Glutamatergic neuron (in vitro differentiated cells): ENCODE measurements around the gene ABCA9. TPM values are rescaled to one million over a fixed set of nuclear protein-coding genes. Genes with fewer than 3 reads are reported as not detected.

ENCODE experiments used
- DNase-seq: peaks from one replicate; pipeline ENCODE4 v3.0.0; 2022
- H3K27ac Mint-ChIP-seq: one replicate; pipeline ENCODE4 v1.8.0; 2020; ENCODE audit warnings: mild to moderate bottlenecking, mixed read lengths, inconsistent platforms; ENCODE audit not compliant: unreplicated experiment
- H3K27me3 Mint-ChIP-seq: one replicate; pipeline ENCODE4 v1.8.0; 2020; ENCODE audit warnings: mild to moderate bottlenecking, moderate library complexity, mixed read lengths, inconsistent platforms; ENCODE audit not compliant: unreplicated experiment
- H3K36me3 Mint-ChIP-seq: one replicate; pipeline ENCODE4 v1.8.0; 2020; ENCODE audit warnings: mild to moderate bottlenecking, mixed read lengths, inconsistent platforms; ENCODE audit not compliant: unreplicated experiment
- H3K4me1 Mint-ChIP-seq: one replicate; pipeline ENCODE4 v1.8.0; 2020; ENCODE audit warnings: mild to moderate bottlenecking, low read depth, mixed read lengths, inconsistent platforms; ENCODE audit not compliant: unreplicated experiment
- H3K4me3 Mint-ChIP-seq: one replicate; pipeline ENCODE4 v1.8.0; 2020; ENCODE audit warnings: mild to moderate bottlenecking, mixed read lengths, inconsistent platforms; ENCODE audit not compliant: unreplicated experiment
- H3K9me3 Mint-ChIP-seq: one replicate; pipeline ENCODE4 v1.8.0; 2020; ENCODE audit warnings: mild to moderate bottlenecking, moderate library complexity, mixed read lengths, inconsistent platforms; ENCODE audit not compliant: unreplicated experiment
- total RNA-seq: library from RNA; stranded (reverse); fragmentation: NEBNext Ultra II Directional; extraction: Animal tissue kit (Norgen Biotek cat#: 25700); gene quantifications from one replicate; pipeline ENCODE4 v1.2.1, GENCODE V29; 2021; ENCODE audit not compliant: unreplicated experiment
- TF ChIP-seq, protein P1 (sequence below): fragments of 200-600 bp; sonication (generic); IDR thresholded peaks from one replicate; pipeline ENCODE4 v1.5.0; 2021; ENCODE audit not compliant: partially characterized antibody, unreplicated experiment

ABCA9 gene
- total RNA-seq, 1 donor from 2014 or later = 0.61 TPM

DNA sequence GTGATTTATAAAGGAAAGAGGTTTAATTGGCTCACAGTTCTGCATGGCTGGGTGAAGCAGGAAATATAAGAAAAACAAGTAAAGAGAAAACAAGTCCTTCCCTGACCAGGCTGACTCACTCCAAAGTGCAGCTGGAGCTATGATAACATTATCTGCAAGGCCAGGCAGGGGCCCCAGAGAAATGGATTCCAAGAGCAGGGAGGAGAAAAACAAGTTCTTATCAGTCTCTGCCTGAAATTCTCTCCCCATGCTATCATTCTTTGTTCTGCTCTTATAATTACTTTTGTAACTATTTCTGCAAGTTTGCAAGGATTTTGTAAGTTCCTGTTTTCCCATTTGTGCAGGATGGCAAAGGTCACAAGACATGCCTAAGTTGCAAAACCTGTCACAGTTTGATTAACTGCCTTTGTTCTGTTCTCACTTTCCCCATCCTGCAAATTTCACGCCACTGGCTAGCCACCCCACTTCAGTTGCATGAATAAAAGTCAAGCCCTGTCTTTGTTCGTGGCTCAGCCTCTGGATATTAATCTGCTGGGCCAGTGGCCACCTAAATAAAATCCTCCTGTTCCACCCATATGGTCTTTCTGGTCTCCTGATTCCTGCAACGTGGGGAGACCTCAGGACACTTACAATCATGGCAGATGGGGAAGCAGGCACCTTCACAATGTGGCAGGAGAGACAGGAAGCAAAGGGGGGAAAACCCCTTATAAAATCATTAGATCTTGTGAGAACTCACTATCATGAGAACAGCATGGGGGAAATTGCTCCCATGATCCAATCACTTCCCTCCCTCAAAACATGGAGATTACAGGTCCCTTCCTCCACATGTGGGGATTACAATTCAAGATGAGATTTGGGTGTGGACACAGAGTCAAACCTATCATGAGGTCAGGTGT, 13.1 kb downstream of the ABCA9 start:
- Mint-ChIP-seq H3K9me3 (no peaks in the 10 kb centered on the region), H3K4me3 (no peak overlapping the region), H3K27ac (no peak overlapping the region), H3K4me1 (no peaks in the 10 kb centered on the region), H3K27me3 (no peaks in the 10 kb centered on the region), H3K36me3 (no peaks in the 10 kb centered on the region)
- no peak for DNase-seq
- TF ChIP-seq, protein P1, sequence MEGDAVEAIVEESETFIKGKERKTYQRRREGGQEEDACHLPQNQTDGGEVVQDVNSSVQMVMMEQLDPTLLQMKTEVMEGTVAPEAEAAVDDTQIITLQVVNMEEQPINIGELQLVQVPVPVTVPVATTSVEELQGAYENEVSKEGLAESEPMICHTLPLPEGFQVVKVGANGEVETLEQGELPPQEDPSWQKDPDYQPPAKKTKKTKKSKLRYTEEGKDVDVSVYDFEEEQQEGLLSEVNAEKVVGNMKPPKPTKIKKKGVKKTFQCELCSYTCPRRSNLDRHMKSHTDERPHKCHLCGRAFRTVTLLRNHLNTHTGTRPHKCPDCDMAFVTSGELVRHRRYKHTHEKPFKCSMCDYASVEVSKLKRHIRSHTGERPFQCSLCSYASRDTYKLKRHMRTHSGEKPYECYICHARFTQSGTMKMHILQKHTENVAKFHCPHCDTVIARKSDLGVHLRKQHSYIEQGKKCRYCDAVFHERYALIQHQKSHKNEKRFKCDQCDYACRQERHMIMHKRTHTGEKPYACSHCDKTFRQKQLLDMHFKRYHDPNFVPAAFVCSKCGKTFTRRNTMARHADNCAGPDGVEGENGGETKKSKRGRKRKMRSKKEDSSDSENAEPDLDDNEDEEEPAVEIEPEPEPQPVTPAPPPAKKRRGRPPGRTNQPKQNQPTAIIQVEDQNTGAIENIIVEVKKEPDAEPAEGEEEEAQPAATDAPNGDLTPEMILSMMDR = no peak

DNA sequence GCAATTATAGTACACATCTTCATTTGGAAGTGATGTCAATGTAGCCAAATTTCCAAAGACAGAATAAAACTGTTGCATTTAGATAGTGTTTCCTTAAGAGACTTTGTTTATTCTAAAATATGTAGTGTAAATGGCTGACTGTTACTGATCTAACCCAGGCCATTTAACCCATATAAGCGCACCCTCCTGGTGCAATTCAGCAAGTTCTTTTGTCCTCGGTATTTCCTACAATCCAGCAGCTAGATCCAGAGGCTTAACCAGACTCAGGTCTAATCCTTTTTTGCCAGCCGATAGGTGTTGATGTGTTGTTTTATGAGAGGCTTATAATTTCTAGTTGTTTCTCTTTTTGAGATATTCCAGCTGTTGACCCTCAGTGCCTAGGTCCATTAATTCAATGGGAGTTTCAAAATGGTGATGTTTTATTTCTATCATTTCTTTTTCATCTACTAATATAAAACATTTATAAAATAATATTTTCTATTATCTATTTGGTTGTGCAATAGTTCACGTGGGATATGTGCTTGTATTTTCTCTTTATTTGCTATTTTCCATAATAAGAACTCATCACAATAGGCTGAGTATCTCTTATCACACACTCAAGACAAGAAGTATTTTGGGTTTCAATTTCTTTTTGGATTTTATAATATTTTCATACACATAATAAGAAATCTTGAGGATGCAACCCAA, 14.5 kb downstream of the ABCA9 start:
- no peaks in the 10 kb centered on the region for H3K9me3 Mint-ChIP-seq
- no peaks in the 10 kb centered on the region for H3K27me3 Mint-ChIP-seq
- DNase-seq = no peak
- TF ChIP-seq, protein P1 = no peak
- no peak overlapping the region for H3K27ac Mint-ChIP-seq
- H3K4me3 Mint-ChIP-seq = no peak overlapping the region
- H3K4me1 Mint-ChIP-seq = no peaks in the 10 kb centered on the region
- no peaks in the 10 kb centered on the region for H3K36me3 Mint-ChIP-seq

DNA sequence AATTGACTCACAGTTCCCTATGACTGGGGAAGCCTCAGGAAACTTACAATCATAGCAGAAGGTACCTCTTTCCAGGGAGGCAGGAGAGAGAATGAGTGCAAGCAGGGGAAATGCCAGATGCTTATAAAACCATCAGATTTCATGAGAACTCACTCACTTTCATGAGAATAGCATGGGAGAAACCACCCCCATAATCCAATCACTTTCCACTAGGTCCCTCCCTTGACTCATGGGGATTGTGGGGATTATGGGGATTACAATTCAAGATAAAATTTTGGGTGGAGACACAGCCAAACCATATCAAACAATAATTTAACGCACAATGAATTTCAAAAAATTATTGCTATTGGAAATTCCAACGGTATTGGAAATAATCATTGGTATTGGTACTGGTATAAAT, 15.1 kb downstream of the ABCA9 start:
- Mint-ChIP-seq H3K36me3 (no peaks in the 10 kb centered on the region), H3K9me3 (no peaks in the 10 kb centered on the region), H3K27ac (no peak overlapping the region), H3K4me3 (no peak overlapping the region), H3K27me3 (no peaks in the 10 kb centered on the region), H3K4me1 (no peaks in the 10 kb centered on the region)
- DNase-seq = no peak
- TF ChIP-seq, protein P1 = no peak

DNA sequence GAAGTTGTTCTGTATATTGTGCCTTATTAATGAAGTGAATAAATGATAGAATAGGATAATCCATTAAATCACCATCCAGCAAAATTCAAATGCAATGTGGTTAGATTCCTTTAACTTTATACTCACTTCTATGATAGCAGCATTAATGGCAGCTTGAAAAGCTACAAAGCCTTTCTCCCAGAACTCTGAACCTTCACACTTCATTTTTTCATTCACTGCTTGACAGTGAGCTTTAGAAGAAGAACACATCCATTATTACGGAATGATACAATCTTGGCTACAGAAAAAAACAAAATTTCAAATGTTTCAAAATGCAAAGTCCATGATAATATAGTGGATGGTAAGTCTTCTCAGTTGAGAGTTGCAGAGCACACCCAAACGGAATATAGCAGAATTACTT, 16.4 kb downstream of the ABCA9 start:
- no peak overlapping the region for H3K4me3 Mint-ChIP-seq
- no peaks in the 10 kb centered on the region for H3K36me3 Mint-ChIP-seq
- no peaks in the 10 kb centered on the region for H3K9me3 Mint-ChIP-seq
- no peak for DNase-seq
- no peak overlapping the region for H3K27ac Mint-ChIP-seq
- no peaks in the 10 kb centered on the region for H3K4me1 Mint-ChIP-seq
- TF ChIP-seq, protein P1 = no peak
- no peaks in the 10 kb centered on the region for H3K27me3 Mint-ChIP-seq
